Ovary (tissue), 3 donors: ENCODE results near the gene KIF1A.

ENCODE experiments used
- POLR2A ChIP-seq: fragments of 450-650 bp; IDR thresholded peaks from one replicate; pipeline ENCODE4 v1.6.1; 2017; ENCODE audit warnings: antibody characterized with exemption, mild to moderate bottlenecking, moderate library complexity
- TF ChIP-seq, protein P1 (sequence below), 3 donors: fragments of 450-650 bp in 2 of 3; fragments of 200-600 bp in 1 of 3; IDR thresholded peaks; one replicate each; pipeline versions ENCODE4 v1.5.1 to v1.8.0; 2016 to 2022; ENCODE audit warnings: antibody characterized with exemption in 3 of 3, mild to moderate bottlenecking in 1 of 3
- donor health status: DM: no; HTN: no; CAD: no.

DNA sequence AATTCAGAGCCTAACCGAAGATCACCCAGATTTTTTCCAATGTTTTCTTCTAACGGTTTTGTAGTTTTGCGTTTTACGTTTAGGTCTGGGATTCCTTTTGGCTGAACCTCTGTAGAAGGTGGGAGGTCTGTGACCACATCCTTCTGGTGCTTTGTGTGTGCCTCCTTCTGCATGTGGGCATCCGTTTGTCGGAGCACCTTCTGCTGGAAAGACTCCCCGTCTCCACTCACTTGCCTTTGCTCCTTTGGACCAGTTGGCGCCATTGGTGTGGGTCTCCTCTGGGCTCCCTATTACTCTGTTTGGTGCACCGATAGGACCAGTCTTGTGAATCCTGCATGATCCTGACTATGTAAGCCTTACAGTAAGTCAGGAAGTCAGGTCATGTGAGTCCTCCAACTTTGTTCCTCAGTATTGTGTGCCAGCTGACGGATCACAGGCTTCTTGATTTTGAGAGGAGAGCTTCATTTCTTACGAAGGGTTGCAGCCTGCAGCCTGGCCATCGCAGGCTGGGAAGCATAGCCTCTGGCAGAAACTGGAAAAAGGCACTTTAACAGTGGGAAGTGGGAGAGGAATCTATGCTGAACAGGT is 114.7 kb downstream of the KIF1A start:
- TF ChIP-seq, protein P1, sequence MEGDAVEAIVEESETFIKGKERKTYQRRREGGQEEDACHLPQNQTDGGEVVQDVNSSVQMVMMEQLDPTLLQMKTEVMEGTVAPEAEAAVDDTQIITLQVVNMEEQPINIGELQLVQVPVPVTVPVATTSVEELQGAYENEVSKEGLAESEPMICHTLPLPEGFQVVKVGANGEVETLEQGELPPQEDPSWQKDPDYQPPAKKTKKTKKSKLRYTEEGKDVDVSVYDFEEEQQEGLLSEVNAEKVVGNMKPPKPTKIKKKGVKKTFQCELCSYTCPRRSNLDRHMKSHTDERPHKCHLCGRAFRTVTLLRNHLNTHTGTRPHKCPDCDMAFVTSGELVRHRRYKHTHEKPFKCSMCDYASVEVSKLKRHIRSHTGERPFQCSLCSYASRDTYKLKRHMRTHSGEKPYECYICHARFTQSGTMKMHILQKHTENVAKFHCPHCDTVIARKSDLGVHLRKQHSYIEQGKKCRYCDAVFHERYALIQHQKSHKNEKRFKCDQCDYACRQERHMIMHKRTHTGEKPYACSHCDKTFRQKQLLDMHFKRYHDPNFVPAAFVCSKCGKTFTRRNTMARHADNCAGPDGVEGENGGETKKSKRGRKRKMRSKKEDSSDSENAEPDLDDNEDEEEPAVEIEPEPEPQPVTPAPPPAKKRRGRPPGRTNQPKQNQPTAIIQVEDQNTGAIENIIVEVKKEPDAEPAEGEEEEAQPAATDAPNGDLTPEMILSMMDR (IDR thresholded peaks at IDR 0.05) = no peak
- TF ChIP-seq POLR2A = no peak
